ENCODE results near the gene TRAPPC14.

The TRAPPC14 gene

GRCh38 chr7:100171840-100172239 is 13.3 kb upstream of the TRAPPC14 start:
- no peak for DNase-seq

GRCh38 chr7:100171087-100171681 is 12.7 kb upstream of the TRAPPC14 start:
- no peak for DNase-seq

- no peak for DNase-seq
Observed at GRCh38 chr7:100170101-100170897, 11.8 kb upstream of the TRAPPC14 start.

GRCh38 chr7:100169147-100169850 is 10.8 kb upstream of the TRAPPC14 start:
- no peak for DNase-seq

GRCh38 chr7:100167912-100168323 is 9.4 kb upstream of the TRAPPC14 start:
- DNase-seq: no peak

- no peak for DNase-seq
Observed at GRCh38 chr7:100166970-100167911, 8.7 kb upstream of the TRAPPC14 start.

GRCh38 chr7:100166317-100166940 is 7.9 kb upstream of the TRAPPC14 start:
- no peak for DNase-seq

GRCh38 chr7:100163871-100164270 is 5.3 kb upstream of the TRAPPC14 start:
- no peak for DNase-seq

GRCh38 chr7:100163006-100163531 is 4.5 kb upstream of the TRAPPC14 start:
- DNase-seq: no peak

GRCh38 chr7:100160067-100160466 is 1.5 kb upstream of the TRAPPC14 start:
- no peak for DNase-seq

- DNase-seq: no peak
Observed at GRCh38 chr7:100159099-100159623, 638 bp upstream of the TRAPPC14 start.

GRCh38 chr7:100157334-100158228 is 942 bp downstream of the TRAPPC14 start:
- DNase-seq: no peak

- DNase-seq: no peak
Observed at GRCh38 chr7:100157069-100157333, 1.5 kb downstream of the TRAPPC14 start.

GRCh38 chr7:100156331-100157068 is 2.0 kb downstream of the TRAPPC14 start:
- no peak for DNase-seq

- DNase-seq: no peak
Observed at GRCh38 chr7:100155553-100156317, 2.8 kb downstream of the TRAPPC14 start.

GRCh38 chr7:100154651-100155491 is 3.7 kb downstream of the TRAPPC14 start:
- no peak for DNase-seq

GRCh38 chr7:100153708-100154535 is 4.6 kb downstream of the TRAPPC14 start:
- DNase-seq: no peak
